DND-41 (cell line): ENCODE results near the gene SRPK2.
A peak's percentile ranks its signal among the peaks of the same experiment; 100 is the strongest.

Source experiments
- ATAC-seq: fragments of 200-7000 bp; cut with Tn5 transposase; 3 replicates; pipeline ENCODE4 v1.9.1; 2021; ENCODE audit warnings: low read depth; ENCODE audit not compliant: insufficient read depth
- DNase-seq: peaks from one replicate; pipeline ENCODE4 v3.0.0-alpha.2; 2020
- H2AFZ ChIP-seq: 2 replicates; pipeline ENCODE4 v1.6.0; 2012; ENCODE audit warnings: low read depth, low read length
- H3K27ac ChIP-seq: 2 replicates; pipeline ENCODE4 v1.5.1; 2012; ENCODE audit warnings: low read length, inconsistent platforms
- H3K27me3 ChIP-seq: fragments of 200-600 bp; sonication (generic); 2 replicates; pipeline ENCODE4 v1.6.0; 2012; ENCODE audit warnings: low read length, mild to moderate bottlenecking, inconsistent platforms; ENCODE audit not compliant: insufficient read depth, poor library complexity
- H3K36me3 ChIP-seq: 2 replicates; pipeline ENCODE4 v1.5.1; 2012; ENCODE audit warnings: low read length, inconsistent platforms; ENCODE audit not compliant: insufficient read depth
- H3K4me1 ChIP-seq: 2 replicates; pipeline ENCODE4 v1.5.1; 2012; ENCODE audit warnings: mild to moderate bottlenecking, low read length; ENCODE audit not compliant: insufficient read depth
- H3K4me2 ChIP-seq: 2 replicates; pipeline ENCODE4 v1.6.0; 2012; ENCODE audit warnings: mild to moderate bottlenecking, moderate library complexity, low read length, inconsistent platforms; ENCODE audit not compliant: insufficient read depth
- H3K4me3 ChIP-seq, 2 experiments: fragments of 200-600 bp in 1 of 2; shearing (Covaris generic) in 1 of 2; 2 replicates each; pipeline ENCODE4 v1.5.1; 2012 to 2016; ENCODE audit warnings: inconsistent platforms in 2 of 2, low read length in 2 of 2, mild to moderate bottlenecking in 2 of 2, low read depth in 1 of 2, moderate library complexity in 1 of 2
- H3K79me2 ChIP-seq: 2 replicates; pipeline ENCODE4 v1.6.0; 2012; ENCODE audit warnings: low read length, inconsistent platforms; ENCODE audit not compliant: insufficient read depth
- H3K9ac ChIP-seq: 2 replicates; pipeline ENCODE4 v1.6.0; 2012; ENCODE audit warnings: low read depth, mild to moderate bottlenecking, inconsistent platforms, low read length, moderate library complexity
- H3K9me3 ChIP-seq: 2 replicates; pipeline ENCODE4 v1.5.1; 2012; ENCODE audit warnings: low read length, moderate library complexity, mild to moderate bottlenecking, inconsistent platforms; ENCODE audit not compliant: insufficient read depth, severe bottlenecking
- H4K20me1 ChIP-seq: 2 replicates; pipeline ENCODE4 v1.6.0; 2012; ENCODE audit warnings: low read length; ENCODE audit not compliant: insufficient read depth
- CTCF ChIP-seq: IDR thresholded peaks from 2 replicates; pipeline ENCODE4 v1.5.1; 2012; ENCODE audit warnings: borderline replicate concordance, low read length, moderate library complexity, mild to moderate bottlenecking; ENCODE audit not compliant: poor library complexity, severe bottlenecking; ENCODE audit errors: extremely low read depth
- EZH2 ChIP-seq: IDR thresholded peaks from 3 replicates; pipeline ENCODE4 v1.6.1; 2012; ENCODE audit warnings: borderline replicate concordance, low read depth, mild to moderate bottlenecking, moderate library complexity, low read length, inconsistent platforms; ENCODE audit not compliant: severe bottlenecking

The SRPK2 gene

GRCh38 chr7:105320896-105321295, 67.8 kb downstream of the SRPK2 start:
- peaks cover 55% of the 10 kb centered on the region for H3K4me1 ChIP-seq
- 0 out of 2 replicates have a peak, but pooled peaks cover 3% of the 10 kb centered on the region for H3K36me3 ChIP-seq
- H3K27me3 ChIP-seq = no peaks in the 10 kb centered on the region
- no peak overlapping the region for H3K4me3 ChIP-seq
- H3K9ac ChIP-seq = no peak overlapping the region
- H2AFZ ChIP-seq = no peak overlapping the region
- peak overlapping the region; percentile 23; the same call in 1 of the 2 replicates for H3K27ac ChIP-seq
- TF ChIP-seq EZH2 (no peak), CTCF (no peak)
- ATAC-seq (peak; percentile 20; the same call in 1 of the 3 replicates), DNase-seq (no peak)
- no peaks in the 10 kb centered on the region for H3K9me3 ChIP-seq
- peaks cover 3% of the 10 kb centered on the region; the same call in 1 of the 2 replicates for H4K20me1 ChIP-seq
- no peak overlapping the region for H3K4me2 ChIP-seq
- H3K79me2 ChIP-seq = peaks cover 100% of the 10 kb centered on the region

- ATAC-seq = no peak
- Histone ChIP-seq H3K36me3 (0 out of 2 replicates have a peak, but pooled peaks cover 3% of the 10 kb centered on the region), H2AFZ (no peak overlapping the region), H3K4me2 (no peak overlapping the region), H3K79me2 (peaks cover 100% of the 10 kb centered on the region), H4K20me1 (peaks cover 3% of the 10 kb centered on the region; the same call in 1 of the 2 replicates), H3K4me1 (peaks cover 44% of the 10 kb centered on the region), H3K9ac (no peak overlapping the region), H3K4me3 (no peak overlapping the region), H3K9me3 (no peaks in the 10 kb centered on the region), H3K27me3 (no peaks in the 10 kb centered on the region), H3K27ac (no peak overlapping the region)
- TF ChIP-seq CTCF = no peak
- no peak for TF ChIP-seq EZH2
- DNase-seq = no peak
Observed at GRCh38 chr7:105319578-105319977, 69.1 kb downstream of the SRPK2 start.

GRCh38 chr7:105316578-105317344, 72.0 kb downstream of the SRPK2 start:
- Histone ChIP-seq H3K4me1 (peaks cover 38% of the 10 kb centered on the region), H2AFZ (no peak overlapping the region), H3K9ac (no peak overlapping the region), H3K4me3 (no peak overlapping the region), H3K27me3 (no peaks in the 10 kb centered on the region), H4K20me1 (peaks cover 3% of the 10 kb centered on the region; the same call in 1 of the 2 replicates), H3K27ac (peak overlapping the region; percentile 46; the same call in 1 of the 2 replicates), H3K9me3 (no peaks in the 10 kb centered on the region), H3K36me3 (no peaks in the 10 kb centered on the region), H3K79me2 (peaks cover 100% of the 10 kb centered on the region), H3K4me2 (no peak overlapping the region)
- no peak for TF ChIP-seq EZH2
- no peak for TF ChIP-seq CTCF
- DNase-seq = no peak
- ATAC-seq = no peak
